COLO668 (cell line): Measurements from ENCODE around the gene SMIM13.

Experiments
- DNase-seq: peaks from one replicate; lab custom pipeline; 2025; ENCODE audit not compliant: unreplicated experiment; lab: John Stamatoyannopoulos, UW

The SMIM13 gene

GRCh38 chr6:11093626-11094410, at the start of gene SMIM13:
Gene SMIM13, plus strand, starts transcription at chr6:11093834. Its CDS starts 480 bp downstream, at chr6:11094314.
- DNase-seq: peak; percentile 94

DNA sequence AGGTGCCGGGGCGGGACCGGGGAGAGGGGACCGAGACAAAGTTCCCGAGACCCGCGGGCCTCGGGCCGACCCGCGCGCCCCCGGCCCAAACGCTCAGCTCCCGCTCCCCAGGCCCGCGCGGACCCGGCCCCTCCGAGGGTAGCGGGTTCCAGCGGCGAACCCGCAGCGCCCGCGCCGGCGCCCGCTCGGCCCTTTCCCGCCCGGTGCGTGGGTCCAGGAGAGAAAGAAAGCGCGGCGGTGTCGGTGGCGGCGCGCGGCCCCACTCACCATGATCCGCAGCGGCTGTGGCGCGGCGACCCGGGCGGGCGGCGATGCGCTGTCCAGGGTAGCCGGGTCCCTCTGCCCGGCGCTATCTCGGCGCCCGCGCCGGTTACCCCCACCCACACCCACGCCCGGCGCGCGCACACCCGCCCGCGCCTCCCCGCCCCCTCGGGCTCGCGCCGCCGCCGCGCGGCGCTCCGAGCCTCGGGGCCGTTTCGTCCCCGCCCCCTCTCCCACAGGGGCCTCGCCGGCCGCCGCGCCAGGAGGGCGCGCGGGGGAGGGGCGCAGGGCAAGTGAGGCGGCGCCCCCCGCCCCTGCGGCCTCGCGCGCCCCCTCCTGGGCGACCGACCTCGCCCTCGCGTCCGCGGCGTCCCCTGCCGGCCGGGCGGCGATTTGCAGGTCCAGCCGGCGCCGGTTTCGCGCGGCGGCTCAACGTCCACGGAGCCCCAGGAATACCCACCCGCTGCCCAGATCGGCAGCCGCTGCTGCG, 49.5 kb upstream of the SMIM13 start, which contains the start of gene ELOVL2:
Gene ELOVL2, minus strand, starts transcription at position 345 of the 751 bp plus-strand sequence. Its CDS starts 75 bp downstream, at position 270.
- peak; percentile 55 for DNase-seq

GRCh38 chr6:11044712-11045167, 48.9 kb upstream of the SMIM13 start:
- DNase-seq: no peak

DNA sequence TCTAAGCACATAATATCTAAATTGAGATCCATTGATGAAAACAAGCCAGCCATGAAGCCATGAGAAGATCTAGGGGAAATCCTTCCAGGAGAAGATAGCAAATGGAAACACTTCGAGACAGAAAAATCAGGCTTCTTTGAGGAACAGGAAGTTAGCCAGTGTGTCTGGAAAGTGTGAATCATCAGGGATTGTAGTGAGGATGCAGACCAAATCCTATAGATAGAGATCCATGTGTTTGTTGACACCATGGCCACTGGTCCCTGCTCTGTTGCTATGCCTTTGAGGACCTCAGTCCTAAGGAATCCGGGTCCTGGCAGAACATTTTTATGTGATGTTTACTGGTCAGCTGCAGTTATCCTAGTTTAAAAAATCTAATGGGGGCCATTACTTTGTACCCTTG, 42.9 kb upstream of the SMIM13 start:
- DNase-seq: no peak

- no peak for DNase-seq
These were observed 40.3 kb upstream of the SMIM13 start for GRCh38 chr6:11053307-11053706.

- DNase-seq: no peak
These were observed 38.9 kb upstream of the SMIM13 start for GRCh38 chr6:11054722-11055121.

- no peak for DNase-seq
These were observed 38.5 kb upstream of the SMIM13 start for GRCh38 chr6:11055127-11055627.

GRCh38 chr6:11056871-11057270, 36.8 kb upstream of the SMIM13 start:
- no peak for DNase-seq

- no peak for DNase-seq
These were observed 35.2 kb upstream of the SMIM13 start for GRCh38 chr6:11058406-11058805.

GRCh38 chr6:11062083-11062482, 31.6 kb upstream of the SMIM13 start:
- no peak for DNase-seq

DNA sequence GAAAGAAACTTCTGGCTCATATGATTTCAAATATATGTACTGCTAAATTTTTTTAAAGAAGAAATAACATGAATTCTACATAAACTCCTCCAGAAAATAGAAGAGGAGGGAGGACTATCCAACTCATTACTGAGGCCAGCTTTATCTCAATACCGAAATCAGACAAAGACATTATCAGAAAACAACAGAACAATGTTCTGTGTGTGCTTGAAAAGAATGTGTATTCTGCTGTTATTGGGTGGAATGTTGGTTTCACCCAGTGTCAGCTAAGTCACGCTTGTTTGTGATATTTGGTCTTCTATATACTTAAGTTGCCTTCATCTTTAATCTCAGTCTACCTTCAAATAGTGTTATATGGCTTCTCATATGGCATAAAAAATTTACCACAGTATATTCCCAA, 30.9 kb upstream of the SMIM13 start:
- DNase-seq: no peak

- DNase-seq: no peak
These were observed 28.8 kb upstream of the SMIM13 start for GRCh38 chr6:11064836-11065235.

DNA sequence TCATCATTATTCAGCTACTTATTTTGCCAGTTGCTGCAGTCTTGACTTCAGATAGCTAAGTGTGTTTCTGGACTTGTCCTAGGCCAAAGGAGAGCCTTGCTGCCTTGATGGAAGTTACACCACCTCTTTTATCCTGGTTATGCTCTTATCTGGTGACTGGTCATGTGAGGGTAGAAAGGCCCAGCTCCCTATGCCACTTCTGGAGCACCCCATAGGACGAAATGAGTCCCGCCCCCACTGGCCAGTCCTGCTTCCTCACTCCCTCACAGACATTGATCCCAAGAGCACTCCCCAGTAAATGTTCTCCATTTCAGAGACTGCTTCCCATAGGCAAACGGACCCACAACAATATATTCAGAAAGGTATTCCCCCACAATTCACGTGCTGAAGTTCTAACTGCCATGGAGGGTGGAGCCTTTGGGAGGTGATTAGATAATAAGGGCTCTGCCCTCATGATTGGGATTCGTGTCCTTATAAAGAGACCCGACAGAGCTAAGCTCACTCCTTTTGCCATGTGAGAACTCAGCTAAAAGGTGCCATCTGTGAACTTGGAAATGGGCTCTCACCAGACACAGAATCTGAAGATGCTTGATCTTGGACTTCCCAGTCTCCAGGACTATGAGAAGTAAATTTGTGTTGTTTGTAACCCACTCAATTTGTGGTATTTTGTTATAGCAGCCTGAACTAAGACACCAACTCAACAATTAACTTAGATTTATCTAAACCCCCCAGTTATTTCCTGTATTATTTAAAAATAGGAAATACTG, 28.0 kb upstream of the SMIM13 start:
- no peak for DNase-seq

DNA sequence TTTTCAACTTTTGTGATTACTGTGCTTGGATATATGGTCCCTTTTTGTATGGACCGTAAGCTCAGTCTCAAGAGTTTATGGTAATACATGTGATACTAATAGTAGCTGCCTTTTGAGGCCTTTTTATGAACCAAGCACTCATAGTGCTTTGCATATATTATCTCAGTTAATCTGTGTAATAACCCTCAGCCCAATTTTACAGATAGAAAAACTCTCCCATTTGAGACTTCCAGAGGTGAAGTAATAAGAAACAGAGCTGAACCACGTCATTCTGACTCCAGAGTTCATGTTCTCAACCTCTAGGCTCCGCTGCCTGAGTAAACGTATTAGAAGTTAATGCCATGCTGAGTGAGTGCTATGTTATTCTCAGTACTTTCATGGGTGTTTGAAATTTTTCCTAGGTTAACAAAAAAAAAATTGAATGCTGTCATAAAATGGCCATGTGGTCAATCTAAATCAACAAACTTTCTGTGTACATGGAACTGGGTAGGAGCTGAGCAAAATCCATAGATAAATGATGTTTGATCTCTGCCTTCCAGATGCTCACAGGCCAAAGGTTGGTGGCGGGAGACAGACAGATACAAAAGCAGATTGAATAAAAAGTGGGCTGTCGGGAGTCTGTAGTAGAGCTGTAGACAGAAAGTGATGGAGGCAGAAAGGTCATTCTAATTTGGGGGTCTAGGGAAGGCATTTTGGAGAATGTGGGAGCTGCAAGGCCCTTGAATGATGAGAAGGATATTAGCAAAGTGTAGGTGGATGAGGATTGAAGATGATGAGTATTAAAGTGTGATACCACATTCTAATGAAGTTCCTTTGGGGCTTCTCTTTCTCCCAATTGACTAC, 26.9 kb upstream of the SMIM13 start:
- DNase-seq: no peak

DNA sequence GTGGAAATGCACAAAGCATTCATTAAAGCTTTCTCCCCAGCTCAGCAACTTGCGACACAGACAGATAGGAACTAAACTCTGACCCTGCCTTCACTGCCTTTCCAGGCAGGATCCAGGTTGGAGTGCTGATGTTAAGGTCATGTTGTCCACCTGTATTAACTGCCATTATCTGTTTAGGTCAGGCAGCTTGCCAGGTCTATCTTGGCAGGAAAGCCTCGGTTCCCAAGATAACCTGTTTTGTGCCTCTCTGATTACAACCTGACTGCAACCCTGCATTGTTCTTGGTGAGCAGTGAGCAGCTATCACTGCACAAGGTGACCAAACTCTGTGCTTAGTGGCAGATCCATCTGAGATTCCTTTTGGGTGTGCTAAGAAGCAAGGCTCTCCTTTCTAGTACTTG, 26.3 kb upstream of the SMIM13 start:
- no peak for DNase-seq

DNA sequence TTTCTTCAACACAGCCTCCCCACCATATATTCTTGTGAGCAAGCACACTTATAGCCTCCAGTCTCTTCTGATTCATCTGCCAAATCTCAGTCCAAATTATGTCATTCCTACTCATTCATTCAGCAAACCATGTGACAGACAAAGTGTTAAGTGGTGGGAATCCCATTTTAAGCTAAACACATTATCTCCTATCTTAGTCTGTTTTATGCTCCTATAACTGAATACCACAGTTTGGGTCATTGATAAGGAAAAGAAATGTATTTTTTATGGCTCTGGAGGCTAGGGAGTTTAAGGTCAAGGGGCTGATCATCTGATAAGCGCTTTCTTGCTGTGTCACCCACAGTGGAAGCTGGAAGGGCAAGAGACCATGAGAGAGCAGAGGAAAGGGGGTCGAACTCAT, 23.9 kb upstream of the SMIM13 start:
- DNase-seq: no peak

DNA sequence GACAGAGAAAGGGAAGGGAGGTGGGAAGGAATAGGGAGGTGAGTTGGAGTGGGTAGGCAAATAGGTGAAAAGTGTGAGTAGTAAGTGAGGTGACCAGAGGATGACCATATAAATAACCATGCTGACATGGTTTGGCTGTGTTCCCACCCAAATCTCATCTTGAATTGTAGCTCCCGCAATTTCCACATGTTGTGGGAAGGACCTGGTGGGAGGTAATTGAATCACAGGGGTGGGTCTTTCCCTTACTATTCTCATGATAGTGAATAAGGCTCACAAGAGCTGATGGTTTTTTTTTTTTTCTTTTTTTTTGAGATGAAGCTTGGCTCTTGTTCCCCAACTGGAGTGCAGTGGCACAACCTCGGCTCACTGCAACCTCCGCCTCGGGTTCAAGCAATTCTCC, 21.5 kb upstream of the SMIM13 start:
- DNase-seq: no peak

GRCh38 chr6:11076540-11076939, 17.1 kb upstream of the SMIM13 start:
- DNase-seq: no peak

GRCh38 chr6:11078266-11078665, 15.4 kb upstream of the SMIM13 start:
- no peak for DNase-seq

- no peak for DNase-seq
These were observed 13.3 kb upstream of the SMIM13 start for GRCh38 chr6:11080296-11080695.
